ENCODE results near the gene NCSTN. TPM values are rescaled to one million over a fixed set of nuclear protein-coding genes. Genes with fewer than 3 reads are reported as not detected.

NCSTN gene
- polyA plus RNA-seq, 4 donors = 50.1 to 138 (median 59.6) TPM

DNA sequence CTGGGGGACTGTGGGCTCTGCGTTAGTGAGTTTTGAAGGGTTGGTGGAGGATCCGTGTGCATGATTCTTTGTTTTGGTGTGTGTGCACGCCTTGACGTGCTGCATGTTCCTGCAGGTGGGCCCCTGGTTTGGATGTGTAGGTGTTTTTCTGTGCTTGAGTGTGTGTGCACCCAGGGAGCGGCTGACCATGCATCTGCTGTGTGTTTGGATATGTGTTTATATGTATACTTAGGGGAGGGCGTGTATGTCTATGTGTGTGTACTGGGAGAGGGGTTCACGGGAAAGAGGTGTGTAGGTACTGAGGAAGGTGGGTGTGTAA lies 58.3 kb downstream of the NCSTN start:
- Histone ChIP-seq H3K36me3 (ENCODE audit: control insufficient read depth in 3 of 3, insufficient read depth in 2 of 3, low read depth in 1 of 3, low read length in 3 of 3) (no peaks in the 10 kb centered on the region), H3K27me3 (ENCODE audit: control insufficient read depth in 3 of 3, insufficient read depth in 3 of 3, low read length in 3 of 3) (no peaks in the 10 kb centered on the region), H3K4me3 (ENCODE audit: low read depth in 1 of 3, low read length in 3 of 3) (peak overlapping the region in 2 of 3 donors; percentile 75 to 76), H3K27ac (ENCODE audit: low read depth in 1 of 3, low read length in 2 of 3) (no peak overlapping the region), H3K9me3 (ENCODE audit: control insufficient read depth in 2 of 2, insufficient read depth in 1 of 2, low read depth in 1 of 2, low read length in 1 of 2) (no peaks in the 10 kb centered on the region), H3K4me1 (ENCODE audit: control insufficient read depth in 3 of 3, insufficient read depth in 2 of 3, low read depth in 1 of 3, low read length in 2 of 3) (peaks cover 2 to 24% (median 3%) of the 10 kb centered on the region in 3 donors)
- FAIRE-seq (no peak), DNase-seq (peak in 1 of 2 donors; percentile 53)
- 15 to 38% (median 34%) methylated on average over 7 of the region's 7 CpGs for WGBS, 3 donors

DNA sequence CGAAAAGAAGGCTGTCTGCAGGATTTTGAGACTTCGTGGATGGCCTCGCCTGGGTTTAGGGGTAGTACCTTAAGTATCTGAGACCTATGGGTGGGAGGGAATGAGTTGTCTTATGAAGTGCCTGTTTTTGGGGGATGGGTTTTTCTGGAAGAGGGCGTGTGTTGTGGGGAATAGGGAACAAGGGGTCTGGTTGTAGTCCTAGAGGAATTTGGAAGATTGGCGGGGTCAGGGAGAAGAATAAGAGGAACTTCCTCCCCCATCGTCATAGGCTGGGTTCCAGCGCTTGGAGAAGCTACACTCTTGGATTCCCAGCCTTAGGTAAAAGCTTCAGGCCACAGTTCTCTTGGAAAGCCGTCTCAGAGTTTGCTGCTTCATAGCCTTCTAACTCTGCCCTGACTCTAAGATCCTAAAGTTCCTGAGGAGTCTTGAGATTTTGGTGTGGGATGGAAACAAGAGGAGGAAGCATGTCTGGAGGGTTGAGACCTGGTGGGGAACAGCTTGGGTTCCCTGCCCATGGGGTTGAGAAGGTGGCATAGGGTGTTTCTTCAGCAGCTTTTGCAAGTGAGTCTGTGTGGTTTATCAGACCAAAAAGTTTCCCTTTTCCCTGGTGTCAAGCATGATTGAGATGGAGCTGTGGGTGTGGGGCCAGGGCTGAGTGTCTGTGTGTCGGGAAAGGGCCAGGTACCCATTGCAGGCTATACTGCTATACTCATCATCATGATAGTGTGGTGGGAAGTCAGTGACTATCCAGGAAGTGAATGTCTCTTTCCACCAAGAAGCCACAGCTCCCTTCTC lies 59.0 kb downstream of the NCSTN start:
- Histone ChIP-seq H3K4me1 (ENCODE audit: control insufficient read depth in 3 of 3, insufficient read depth in 2 of 3, low read depth in 1 of 3, low read length in 2 of 3) (peaks cover 2 to 16% (median 3%) of the 10 kb centered on the region in 3 donors), H3K4me3 (ENCODE audit: low read depth in 1 of 3, low read length in 3 of 3) (peak overlapping the region in 1 of 3 donors; percentile 76), H3K36me3 (ENCODE audit: control insufficient read depth in 3 of 3, insufficient read depth in 2 of 3, low read depth in 1 of 3, low read length in 3 of 3) (no peaks in the 10 kb centered on the region), H3K27me3 (ENCODE audit: control insufficient read depth in 3 of 3, insufficient read depth in 3 of 3, low read length in 3 of 3) (no peaks in the 10 kb centered on the region), H3K27ac (ENCODE audit: low read depth in 1 of 3, low read length in 2 of 3) (no peak overlapping the region), H3K9me3 (ENCODE audit: control insufficient read depth in 2 of 2, insufficient read depth in 1 of 2, low read depth in 1 of 2, low read length in 1 of 2) (no peaks in the 10 kb centered on the region)
- FAIRE-seq (no peak), DNase-seq (no peak)
- WGBS, 3 donors = 62 to 70% (median 69%) methylated on average over 9 of the region's 9 CpGs

DNA sequence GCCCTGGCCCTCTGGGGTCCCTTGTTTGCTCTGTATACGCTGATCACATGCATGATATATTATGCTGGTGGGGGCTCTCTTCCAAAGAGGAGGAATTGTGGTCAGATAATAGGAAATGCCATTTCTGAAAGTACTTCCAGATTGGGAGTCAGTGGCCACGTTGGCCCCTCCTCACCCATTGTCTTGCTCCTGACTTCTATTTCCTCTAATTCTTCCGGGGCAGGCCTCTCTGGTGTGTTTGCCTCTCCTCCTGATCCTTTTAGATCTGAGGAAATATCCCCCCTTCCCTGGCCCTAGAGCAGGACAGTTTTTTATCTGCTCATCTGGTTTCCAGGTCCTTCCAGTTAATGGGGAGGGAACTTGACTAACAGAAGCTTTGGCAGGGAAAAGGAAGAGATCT lies 60.1 kb downstream of the NCSTN start:
- 67 to 72% (median 68%) methylated on average over 3 of the region's 3 CpGs for WGBS, 3 donors
- no peak for FAIRE-seq
- no peak overlapping the region for H3K27ac ChIP-seq (ENCODE audit: low read depth in 1 of 3, low read length in 2 of 3)
- peaks cover 0 to 4% (median 0%) of the 10 kb centered on the region in 3 donors for H3K36me3 ChIP-seq (ENCODE audit: control insufficient read depth in 3 of 3, insufficient read depth in 2 of 3, low read depth in 1 of 3, low read length in 3 of 3)
- DNase-seq = no peak
- no peaks in the 10 kb centered on the region for H3K9me3 ChIP-seq (ENCODE audit: control insufficient read depth in 2 of 2, insufficient read depth in 1 of 2, low read depth in 1 of 2, low read length in 1 of 2)
- no peak overlapping the region for H3K4me3 ChIP-seq (ENCODE audit: low read depth in 1 of 3, low read length in 3 of 3)
- H3K27me3 ChIP-seq (ENCODE audit: control insufficient read depth in 3 of 3, insufficient read depth in 3 of 3, low read length in 3 of 3) = no peaks in the 10 kb centered on the region
- H3K4me1 ChIP-seq (ENCODE audit: control insufficient read depth in 3 of 3, insufficient read depth in 2 of 3, low read depth in 1 of 3, low read length in 2 of 3) = peaks cover 0 to 12% (median 2%) of the 10 kb centered on the region in 3 donors

DNA sequence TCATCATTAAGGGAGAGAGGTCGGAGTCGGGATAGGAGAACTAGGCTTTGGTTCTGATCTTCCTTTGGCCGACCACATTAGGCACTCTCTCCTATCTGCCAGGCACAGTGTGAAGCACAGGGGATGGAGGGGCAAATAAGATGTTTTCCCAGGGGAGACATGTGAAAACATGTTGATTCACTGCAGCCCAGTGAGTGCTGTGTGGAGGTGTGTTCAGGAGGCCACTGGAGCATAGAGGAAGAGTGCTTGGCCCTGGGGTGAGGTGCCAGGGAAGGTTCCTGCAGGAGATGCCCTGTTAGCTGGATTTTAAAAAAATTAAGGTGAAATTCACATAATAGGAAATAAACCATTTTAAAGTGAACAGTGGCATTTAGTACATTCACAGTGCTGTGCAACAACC lies 60.9 kb downstream of the NCSTN start:
- Histone ChIP-seq H3K27me3 (ENCODE audit: control insufficient read depth in 3 of 3, insufficient read depth in 3 of 3, low read length in 3 of 3) (no peaks in the 10 kb centered on the region), H3K36me3 (ENCODE audit: control insufficient read depth in 3 of 3, insufficient read depth in 2 of 3, low read depth in 1 of 3, low read length in 3 of 3) (peaks cover 0 to 12% (median 0%) of the 10 kb centered on the region in 3 donors), H3K9me3 (ENCODE audit: control insufficient read depth in 2 of 2, insufficient read depth in 1 of 2, low read depth in 1 of 2, low read length in 1 of 2) (no peaks in the 10 kb centered on the region), H3K4me3 (ENCODE audit: low read depth in 1 of 3, low read length in 3 of 3) (no peak overlapping the region), H3K27ac (ENCODE audit: low read depth in 1 of 3, low read length in 2 of 3) (no peak overlapping the region), H3K4me1 (ENCODE audit: control insufficient read depth in 3 of 3, insufficient read depth in 2 of 3, low read depth in 1 of 3, low read length in 2 of 3) (peaks cover 0 to 12% (median 0%) of the 10 kb centered on the region in 3 donors)
- WGBS, 3 donors = 91 to 97% (median 95%) methylated on average over 3 of the region's 3 CpGs
- DNase-seq (no peak), FAIRE-seq (no peak)

DNA sequence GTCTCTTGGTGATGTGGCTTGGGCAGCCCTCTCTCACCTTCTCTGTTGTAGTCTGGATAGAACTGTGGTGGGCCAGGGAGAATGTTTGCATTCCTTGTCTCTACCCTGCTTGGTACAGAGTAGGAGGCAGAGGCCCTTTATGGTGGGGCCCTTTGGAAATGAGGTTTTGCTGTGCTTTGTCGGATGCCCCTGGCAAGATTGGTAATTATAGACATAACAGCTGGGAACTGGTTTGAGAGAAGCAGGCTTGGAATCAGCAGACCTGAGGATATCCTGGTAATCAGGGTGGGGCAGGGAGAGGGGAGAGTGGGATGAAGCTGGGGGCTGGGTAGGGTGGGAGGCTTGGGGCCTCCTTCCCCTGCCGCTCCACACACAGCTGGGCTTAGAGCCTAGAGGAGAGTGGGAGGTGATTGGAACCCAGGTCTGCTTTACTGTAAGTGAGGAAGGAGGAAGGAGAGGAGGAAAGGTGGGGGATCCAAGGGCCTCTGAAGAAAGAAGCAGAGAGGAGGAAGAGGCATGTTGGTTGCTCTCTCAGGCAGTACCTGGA lies 62.2 kb downstream of the NCSTN start:
- no peak for FAIRE-seq
- DNase-seq = no peak
- peaks cover 0 to 20% (median 0%) of the 10 kb centered on the region in 3 donors for H3K36me3 ChIP-seq (ENCODE audit: control insufficient read depth in 3 of 3, insufficient read depth in 2 of 3, low read depth in 1 of 3, low read length in 3 of 3)

DNA sequence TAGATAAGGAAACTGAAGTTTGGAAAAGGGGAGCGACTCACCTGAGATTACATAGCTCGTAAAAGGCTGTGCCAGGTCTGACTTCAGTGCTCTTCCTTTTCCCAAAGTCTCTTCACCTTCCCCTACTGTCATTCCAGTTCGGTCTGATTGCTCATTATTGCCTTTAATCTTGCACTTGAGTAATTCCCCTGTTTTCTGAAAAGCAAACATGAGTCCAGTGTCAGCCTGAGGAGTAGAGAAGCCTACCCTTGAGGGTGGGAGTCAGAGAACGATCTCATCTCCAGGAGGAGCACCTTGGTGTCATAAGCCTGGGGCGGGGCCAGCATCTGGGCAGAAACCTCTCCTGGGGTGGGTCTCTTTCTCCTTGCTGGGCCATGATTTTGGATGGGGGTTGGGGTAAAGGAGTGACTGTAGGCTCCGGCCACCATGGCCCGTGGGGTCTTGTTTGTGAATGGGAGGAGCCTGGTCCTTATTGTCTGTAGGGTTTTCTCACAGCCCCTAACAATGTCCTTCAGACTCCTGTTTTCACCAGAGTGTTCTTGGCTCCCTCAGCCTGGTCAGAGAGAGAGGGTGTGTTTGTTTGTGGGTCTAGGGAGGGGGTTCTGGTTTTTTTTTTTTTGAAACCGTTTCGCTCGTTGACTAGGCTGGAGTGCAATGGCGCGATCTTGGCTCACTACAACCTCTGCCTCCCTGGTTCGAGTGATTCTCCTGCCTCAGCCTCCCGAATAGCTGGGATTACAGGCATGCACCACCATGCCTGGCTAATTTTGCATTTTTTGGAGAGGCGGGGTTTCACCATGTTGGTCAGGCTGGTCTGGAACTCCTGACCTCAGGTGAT lies 63.2 kb downstream of the NCSTN start:
- Histone ChIP-seq H3K4me1 (ENCODE audit: control insufficient read depth in 3 of 3, insufficient read depth in 2 of 3, low read depth in 1 of 3, low read length in 2 of 3) (peaks cover 0 to 12% (median 0%) of the 10 kb centered on the region in 3 donors), H3K36me3 (ENCODE audit: control insufficient read depth in 3 of 3, insufficient read depth in 2 of 3, low read depth in 1 of 3, low read length in 3 of 3) (peaks cover 0 to 21% (median 0%) of the 10 kb centered on the region in 3 donors), H3K9me3 (ENCODE audit: control insufficient read depth in 2 of 2, insufficient read depth in 1 of 2, low read depth in 1 of 2, low read length in 1 of 2) (no peaks in the 10 kb centered on the region), H3K27me3 (ENCODE audit: control insufficient read depth in 3 of 3, insufficient read depth in 3 of 3, low read length in 3 of 3) (no peaks in the 10 kb centered on the region), H3K4me3 (ENCODE audit: low read depth in 1 of 3, low read length in 3 of 3) (no peak overlapping the region), H3K27ac (ENCODE audit: low read depth in 1 of 3, low read length in 2 of 3) (no peak overlapping the region)
- 78 to 80% (median 80%) methylated on average over 15 of the region's 15 CpGs for WGBS, 3 donors
- DNase-seq (no peak), FAIRE-seq (no peak)

More for the DNA sequence above, 62.2 kb downstream of the NCSTN start:
- no peak overlapping the region for H3K27ac ChIP-seq (ENCODE audit: low read depth in 1 of 3, low read length in 2 of 3)
- no peaks in the 10 kb centered on the region for H3K27me3 ChIP-seq (ENCODE audit: control insufficient read depth in 3 of 3, insufficient read depth in 3 of 3, low read length in 3 of 3)
- peaks cover 0 to 12% (median 0%) of the 10 kb centered on the region in 3 donors for H3K4me1 ChIP-seq (ENCODE audit: control insufficient read depth in 3 of 3, insufficient read depth in 2 of 3, low read depth in 1 of 3, low read length in 2 of 3)
- whole genome bisulfite sequencing, 3 donors = 90 to 98% (median 92%) methylated on average over 2 of the region's 2 CpGs
- no peaks in the 10 kb centered on the region for H3K9me3 ChIP-seq (ENCODE audit: control insufficient read depth in 2 of 2, insufficient read depth in 1 of 2, low read depth in 1 of 2, low read length in 1 of 2)
- H3K4me3 ChIP-seq (ENCODE audit: low read depth in 1 of 3, low read length in 3 of 3) = no peak overlapping the region

DNA sequence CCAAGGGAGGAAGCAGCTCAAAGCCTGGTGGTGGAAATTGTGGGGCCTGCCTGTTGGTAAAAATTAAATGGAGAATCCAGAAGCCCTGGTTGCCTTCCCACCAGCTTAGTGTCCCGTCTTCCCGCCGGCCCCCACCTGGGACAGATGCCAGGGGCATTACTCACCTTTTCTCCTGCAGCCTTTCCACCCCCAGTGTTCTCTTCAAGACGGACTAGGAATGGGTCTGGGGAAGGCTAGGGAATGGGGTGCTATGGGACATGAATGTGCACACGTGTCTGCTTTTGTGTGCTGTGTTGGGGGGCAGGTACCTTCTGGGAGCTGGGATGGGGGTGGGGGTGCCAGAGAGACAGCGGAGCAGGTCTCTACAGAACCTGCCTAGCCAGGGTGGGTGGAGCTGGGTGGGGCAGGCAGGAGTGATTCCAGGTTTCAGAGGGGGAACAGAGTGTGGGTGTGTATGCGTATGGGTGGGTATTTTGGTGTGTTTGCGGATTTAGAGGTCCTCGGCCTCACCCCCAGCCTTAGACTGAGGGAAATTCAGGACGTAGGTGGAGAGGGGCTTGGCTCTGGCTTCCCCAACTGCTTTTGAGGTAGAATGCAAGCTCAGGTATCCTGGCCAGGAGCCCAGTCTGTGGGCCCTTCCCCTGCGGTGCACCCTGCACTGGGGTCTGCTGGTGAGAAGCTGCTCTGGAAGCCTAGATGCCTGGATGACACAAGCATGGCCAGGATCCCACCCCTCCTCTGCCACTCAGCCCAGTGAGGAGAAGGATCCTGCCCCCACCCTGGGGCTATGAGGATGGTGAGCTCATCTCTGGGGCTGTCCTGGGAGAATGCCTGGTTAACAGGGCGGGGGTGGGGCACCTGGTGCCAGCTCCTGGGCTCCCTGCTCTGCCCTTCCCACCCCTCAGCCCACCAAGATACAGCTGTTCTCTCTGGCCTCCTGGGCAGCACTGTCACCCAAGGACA lies 64.9 kb downstream of the NCSTN start:
- peaks cover 0 to 21% (median 0%) of the 10 kb centered on the region in 3 donors for H3K36me3 ChIP-seq (ENCODE audit: control insufficient read depth in 3 of 3, insufficient read depth in 2 of 3, low read depth in 1 of 3, low read length in 3 of 3)
- H3K27ac ChIP-seq (ENCODE audit: low read depth in 1 of 3, low read length in 2 of 3) = no peak overlapping the region
- H3K9me3 ChIP-seq (ENCODE audit: control insufficient read depth in 2 of 2, insufficient read depth in 1 of 2, low read depth in 1 of 2, low read length in 1 of 2) = no peaks in the 10 kb centered on the region
- H3K27me3 ChIP-seq (ENCODE audit: control insufficient read depth in 3 of 3, insufficient read depth in 3 of 3, low read length in 3 of 3) = no peaks in the 10 kb centered on the region
- 51 to 77% (median 61%) methylated on average over 12 of the region's 12 CpGs for WGBS, 3 donors
- H3K4me1 ChIP-seq (ENCODE audit: control insufficient read depth in 3 of 3, insufficient read depth in 2 of 3, low read depth in 1 of 3, low read length in 2 of 3) = peaks cover 0 to 3% (median 0%) of the 10 kb centered on the region in 3 donors
- FAIRE-seq = no peak
- no peak overlapping the region for H3K4me3 ChIP-seq (ENCODE audit: low read depth in 1 of 3, low read length in 3 of 3)
- no peak for DNase-seq
